ENCODE data around the gene SMARCA2. TPM values are rescaled to one million over a fixed set of nuclear protein-coding genes. Genes with fewer than 3 reads are reported as not detected.

SMARCA2 gene
- total and polyA plus RNA-seq, 2 experiments from 2014 or later, result 19.9 to 43.0 TPM

DNA sequence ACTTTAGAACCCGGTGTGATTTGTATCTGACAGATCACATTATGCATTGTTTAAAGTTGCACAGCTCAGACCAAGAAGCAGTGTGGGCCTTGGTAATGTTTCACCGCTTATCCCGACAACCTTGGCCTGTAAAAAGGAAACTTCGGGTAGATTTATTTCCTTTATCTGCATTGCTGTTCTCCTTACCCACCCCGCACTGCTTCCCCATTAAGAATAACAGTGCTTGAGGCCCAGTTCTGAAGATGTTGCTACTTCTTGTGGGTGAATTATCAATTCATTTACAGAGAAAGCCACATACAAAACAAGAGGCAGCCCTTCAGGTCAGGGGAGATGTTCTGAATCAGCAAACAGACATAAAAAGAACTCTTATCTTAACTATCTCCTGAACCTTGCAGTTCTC, 8.4 kb downstream of the SMARCA2 start:
- Histone ChIP-seq H3K27ac (no peak overlapping the region), H3K36me3 (no peaks in the 10 kb centered on the region), H3K27me3 (peaks cover 26% of the 10 kb centered on the region), H3K9me3 (ENCODE audit: low read depth) (no peaks in the 10 kb centered on the region), H3K4me1 (ENCODE audit: low read depth) (peaks cover 13% of the 10 kb centered on the region), H3K4me3 (no peak overlapping the region)
- DNase-seq (ENCODE audit: low read depth in 1 of 2, low spot score in 1 of 2), result no peak
- TF ChIP-seq, protein P1, sequence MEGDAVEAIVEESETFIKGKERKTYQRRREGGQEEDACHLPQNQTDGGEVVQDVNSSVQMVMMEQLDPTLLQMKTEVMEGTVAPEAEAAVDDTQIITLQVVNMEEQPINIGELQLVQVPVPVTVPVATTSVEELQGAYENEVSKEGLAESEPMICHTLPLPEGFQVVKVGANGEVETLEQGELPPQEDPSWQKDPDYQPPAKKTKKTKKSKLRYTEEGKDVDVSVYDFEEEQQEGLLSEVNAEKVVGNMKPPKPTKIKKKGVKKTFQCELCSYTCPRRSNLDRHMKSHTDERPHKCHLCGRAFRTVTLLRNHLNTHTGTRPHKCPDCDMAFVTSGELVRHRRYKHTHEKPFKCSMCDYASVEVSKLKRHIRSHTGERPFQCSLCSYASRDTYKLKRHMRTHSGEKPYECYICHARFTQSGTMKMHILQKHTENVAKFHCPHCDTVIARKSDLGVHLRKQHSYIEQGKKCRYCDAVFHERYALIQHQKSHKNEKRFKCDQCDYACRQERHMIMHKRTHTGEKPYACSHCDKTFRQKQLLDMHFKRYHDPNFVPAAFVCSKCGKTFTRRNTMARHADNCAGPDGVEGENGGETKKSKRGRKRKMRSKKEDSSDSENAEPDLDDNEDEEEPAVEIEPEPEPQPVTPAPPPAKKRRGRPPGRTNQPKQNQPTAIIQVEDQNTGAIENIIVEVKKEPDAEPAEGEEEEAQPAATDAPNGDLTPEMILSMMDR (IDR thresholded peaks at IDR 0.05; ENCODE audit: low read depth, low read length), result no peak

DNA sequence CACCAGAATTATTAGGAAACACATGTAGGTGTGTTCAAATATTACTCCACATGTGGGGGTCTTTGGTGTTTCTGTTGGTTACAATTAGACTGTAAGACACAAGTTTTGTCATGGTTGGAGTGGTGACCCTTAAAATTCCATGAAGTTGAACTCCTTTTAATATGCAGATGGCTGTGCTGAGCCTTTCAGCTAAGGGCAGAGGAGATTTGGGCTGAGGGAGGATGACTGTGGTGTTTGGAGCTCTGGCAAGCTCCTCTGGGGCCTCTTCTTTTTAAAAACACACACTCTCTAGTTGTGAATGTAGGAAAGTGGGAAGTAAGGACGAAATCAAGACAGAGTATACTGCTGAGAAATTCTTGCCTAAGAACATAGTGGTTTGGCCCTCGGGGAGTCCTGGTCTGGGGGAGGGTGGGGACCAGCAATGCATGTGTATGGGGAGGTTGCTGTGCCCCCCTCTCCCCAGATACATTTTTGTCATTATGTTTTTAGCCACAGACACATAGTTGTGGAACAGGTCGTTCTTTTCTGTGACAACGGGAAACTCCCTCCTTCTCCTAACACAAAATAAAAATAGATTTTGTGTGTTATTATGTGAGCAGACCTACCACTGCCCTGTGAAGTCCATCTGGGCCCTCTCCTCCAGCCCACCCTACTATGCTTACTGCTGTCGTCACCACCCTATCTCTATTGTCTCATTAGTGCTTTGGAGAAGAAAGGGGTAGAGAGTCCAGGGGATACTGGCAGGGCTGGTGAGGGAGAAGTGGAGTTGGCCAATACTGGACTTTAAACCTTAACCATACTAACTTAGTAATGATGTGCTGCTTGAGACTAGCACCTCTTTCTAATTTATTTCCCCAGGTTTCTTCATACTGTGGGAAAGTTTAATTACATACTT, 10.0 kb downstream of the SMARCA2 start:
- Histone ChIP-seq H3K36me3 (no peaks in the 10 kb centered on the region), H3K4me3 (no peak overlapping the region), H3K9me3 (ENCODE audit: low read depth) (no peaks in the 10 kb centered on the region), H3K4me1 (ENCODE audit: low read depth) (peaks cover 9% of the 10 kb centered on the region), H3K27ac (no peak overlapping the region), H3K27me3 (peaks cover 10% of the 10 kb centered on the region)
- DNase-seq (ENCODE audit: low read depth in 1 of 2, low spot score in 1 of 2), result peak in 1 of 2 donors; percentile 15
- TF ChIP-seq, protein P1 (IDR thresholded peaks at IDR 0.05; ENCODE audit: low read depth, low read length), result no peak

DNA sequence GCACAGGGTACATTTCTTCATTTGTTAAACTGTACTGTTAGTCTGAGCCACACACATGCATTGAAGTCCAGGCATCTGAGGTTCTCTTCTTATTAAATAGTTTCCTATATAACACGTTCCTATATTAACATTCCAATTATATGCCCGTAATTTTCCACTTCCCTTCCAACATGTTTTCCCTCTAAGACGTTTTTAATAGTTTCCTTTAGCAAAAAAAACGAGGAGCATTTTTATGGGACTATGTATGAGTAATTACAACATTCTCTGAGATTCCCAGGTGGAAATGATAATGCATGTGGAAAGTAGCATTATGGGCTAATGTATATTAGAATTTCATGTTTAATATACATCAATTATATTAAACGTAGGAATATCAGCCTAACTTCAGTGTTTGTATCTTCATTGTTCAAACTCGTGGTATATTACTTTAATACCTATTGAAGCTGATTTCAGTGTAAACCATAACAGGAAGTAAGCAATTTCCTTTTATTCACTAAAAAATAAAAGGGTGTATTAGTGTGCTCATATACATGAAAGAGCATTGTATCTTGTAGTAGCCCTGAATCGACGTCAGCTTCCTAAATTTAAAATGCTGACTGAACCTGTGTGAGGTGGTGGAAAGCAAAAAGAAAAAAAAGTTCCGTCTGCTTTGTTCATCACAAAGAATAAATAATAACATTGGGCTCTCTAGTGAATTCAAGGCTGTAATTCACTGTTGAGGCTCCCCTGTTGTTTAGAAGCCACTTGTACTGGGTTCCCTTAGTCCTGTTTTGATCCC, 11.3 kb downstream of the SMARCA2 start:
- Histone ChIP-seq H3K36me3 (no peaks in the 10 kb centered on the region), H3K9me3 (ENCODE audit: low read depth) (no peaks in the 10 kb centered on the region), H3K4me1 (ENCODE audit: low read depth) (peaks cover 9% of the 10 kb centered on the region), H3K4me3 (no peak overlapping the region), H3K27ac (no peak overlapping the region), H3K27me3 (no peaks in the 10 kb centered on the region)
- TF ChIP-seq, protein P1 (IDR thresholded peaks at IDR 0.05; ENCODE audit: low read depth, low read length), result no peak
- no peak for DNase-seq (ENCODE audit: low read depth in 1 of 2, low spot score in 1 of 2)

DNA sequence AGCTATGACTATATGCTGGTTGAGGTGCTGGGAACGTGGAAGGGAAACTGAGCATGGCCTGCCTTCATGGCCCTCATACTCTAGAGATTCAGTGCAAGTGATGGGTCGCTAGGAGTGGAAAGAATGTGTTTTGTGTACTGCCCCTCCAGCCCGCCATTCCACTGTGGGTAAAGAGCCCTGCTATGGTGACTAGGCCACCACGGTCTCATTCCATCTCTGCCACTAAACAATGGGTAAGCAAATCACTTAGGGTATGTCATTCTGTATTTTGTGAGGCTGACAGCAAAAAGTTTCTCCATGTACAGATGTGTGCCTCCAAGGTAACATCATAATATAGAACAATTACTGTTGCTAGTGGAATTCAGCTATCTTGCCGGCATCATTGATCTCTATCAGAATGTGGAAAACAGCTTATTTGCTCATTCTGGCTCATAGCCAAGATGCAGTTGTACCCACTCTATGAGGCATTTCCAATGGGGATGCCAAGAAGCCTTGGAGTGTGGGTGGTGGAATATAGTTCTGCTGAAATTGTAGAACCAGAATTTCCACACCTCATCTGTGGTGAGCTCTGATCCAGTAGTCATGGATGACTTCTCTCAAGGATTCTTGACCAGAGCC, 12.5 kb downstream of the SMARCA2 start:
- Histone ChIP-seq H3K4me1 (ENCODE audit: low read depth) (peaks cover 9% of the 10 kb centered on the region), H3K9me3 (ENCODE audit: low read depth) (no peaks in the 10 kb centered on the region), H3K4me3 (no peak overlapping the region), H3K27ac (no peak overlapping the region), H3K36me3 (no peaks in the 10 kb centered on the region), H3K27me3 (no peaks in the 10 kb centered on the region)
- no peak for DNase-seq (ENCODE audit: low read depth in 1 of 2, low spot score in 1 of 2)
- TF ChIP-seq, protein P1 (IDR thresholded peaks at IDR 0.05; ENCODE audit: low read depth, low read length), result no peak

DNA sequence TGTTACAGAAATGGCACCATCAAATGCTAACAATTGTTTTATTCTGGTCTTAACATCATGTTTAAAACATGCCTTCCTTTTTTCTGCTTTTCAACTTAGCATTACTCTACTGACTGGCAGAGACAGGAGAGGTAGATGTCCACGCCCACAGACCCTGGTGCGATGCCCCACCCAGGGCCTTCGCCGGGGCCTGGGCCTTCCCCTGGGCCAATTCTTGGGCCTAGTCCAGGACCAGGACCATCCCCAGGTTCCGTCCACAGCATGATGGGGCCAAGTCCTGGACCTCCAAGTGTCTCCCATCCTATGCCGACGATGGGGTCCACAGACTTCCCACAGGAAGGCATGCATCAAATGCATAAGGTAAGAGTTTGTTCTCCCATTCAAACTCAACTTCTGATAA, 13.7 kb downstream of the SMARCA2 start:
- H3K9me3 ChIP-seq (ENCODE audit: low read depth), result no peaks in the 10 kb centered on the region
- H3K4me3 ChIP-seq, result no peak overlapping the region
- H3K27ac ChIP-seq, result no peak overlapping the region
- H3K27me3 ChIP-seq, result no peaks in the 10 kb centered on the region
- TF ChIP-seq, protein P1 (IDR thresholded peaks at IDR 0.05; ENCODE audit: low read depth, low read length), result no peak
- H3K36me3 ChIP-seq, result no peaks in the 10 kb centered on the region
- H3K4me1 ChIP-seq (ENCODE audit: low read depth), result peaks cover under 1% of the 10 kb centered on the region
- DNase-seq (ENCODE audit: low read depth in 1 of 2, low spot score in 1 of 2), result no peak

All from cardiac muscle cell (in vitro differentiated cells and primary cell).